Endothelial cell (in vitro differentiated cells): ENCODE data around the gene IL15. TPM values are rescaled to one million over a fixed set of nuclear protein-coding genes. Genes with fewer than 3 reads are reported as not detected.
"Not testable (repeated sequence)": the region's sequence is repeated elsewhere in the genome, so short reads cannot be mapped to it uniquely, and the experiment has no call there.

Experiments used
- DNase-seq: peaks from one replicate; pipeline ENCODE4 v3.0.0; 2021; ENCODE audit warnings: low spot score
- H3K27ac Mint-ChIP-seq: one replicate; pipeline ENCODE4 v1.8.0; 2021; ENCODE audit warnings: mixed read lengths, inconsistent platforms; ENCODE audit not compliant: unreplicated experiment
- H3K27me3 Mint-ChIP-seq: one replicate; pipeline ENCODE4 v1.8.0; 2021; ENCODE audit warnings: mild to moderate bottlenecking, moderate library complexity, mixed read lengths, inconsistent platforms; ENCODE audit not compliant: unreplicated experiment
- H3K36me3 Mint-ChIP-seq: one replicate; pipeline ENCODE4 v1.8.0; 2021; ENCODE audit warnings: mild to moderate bottlenecking, low read depth, mixed read lengths, inconsistent platforms; ENCODE audit not compliant: unreplicated experiment
- H3K4me1 Mint-ChIP-seq: one replicate; pipeline ENCODE4 v1.8.0; 2021; ENCODE audit warnings: mild to moderate bottlenecking, mixed read lengths, inconsistent platforms; ENCODE audit not compliant: unreplicated experiment
- H3K4me3 Mint-ChIP-seq: one replicate; pipeline ENCODE4 v1.8.0; 2021; ENCODE audit warnings: mild to moderate bottlenecking, mixed read lengths, inconsistent platforms; ENCODE audit not compliant: unreplicated experiment
- H3K9me3 Mint-ChIP-seq: one replicate; pipeline ENCODE4 v1.8.0; 2021; ENCODE audit warnings: mixed read lengths, inconsistent platforms; ENCODE audit not compliant: unreplicated experiment
- total RNA-seq: library from RNA; stranded (reverse); fragmentation: NEBNext Ultra II Directional; extraction: Animal tissue kit (Norgen Biotek cat#: 25700); gene quantifications from one replicate; pipeline ENCODE4 v1.2.1, GENCODE V29; 2021; ENCODE audit not compliant: unreplicated experiment
- TF ChIP-seq, protein P1 (sequence below): fragments of 200-600 bp; sonication (generic); IDR thresholded peaks from one replicate; pipeline ENCODE4 v1.5.0; 2021; ENCODE audit warnings: antibody characterized with exemption; ENCODE audit not compliant: unreplicated experiment

The IL15 gene
- total RNA-seq, 1 donor from 2014 or later = 8.8 TPM

GRCh38 chr4:141680060-141680459, 43.7 kb downstream of the IL15 start:
- H3K27ac Mint-ChIP-seq = no peak overlapping the region
- DNase-seq = no peak
- H3K27me3 Mint-ChIP-seq = no peaks in the 10 kb centered on the region
- H3K36me3 Mint-ChIP-seq = no peaks in the 10 kb centered on the region
- no peak overlapping the region for H3K4me3 Mint-ChIP-seq
- TF ChIP-seq, protein P1, sequence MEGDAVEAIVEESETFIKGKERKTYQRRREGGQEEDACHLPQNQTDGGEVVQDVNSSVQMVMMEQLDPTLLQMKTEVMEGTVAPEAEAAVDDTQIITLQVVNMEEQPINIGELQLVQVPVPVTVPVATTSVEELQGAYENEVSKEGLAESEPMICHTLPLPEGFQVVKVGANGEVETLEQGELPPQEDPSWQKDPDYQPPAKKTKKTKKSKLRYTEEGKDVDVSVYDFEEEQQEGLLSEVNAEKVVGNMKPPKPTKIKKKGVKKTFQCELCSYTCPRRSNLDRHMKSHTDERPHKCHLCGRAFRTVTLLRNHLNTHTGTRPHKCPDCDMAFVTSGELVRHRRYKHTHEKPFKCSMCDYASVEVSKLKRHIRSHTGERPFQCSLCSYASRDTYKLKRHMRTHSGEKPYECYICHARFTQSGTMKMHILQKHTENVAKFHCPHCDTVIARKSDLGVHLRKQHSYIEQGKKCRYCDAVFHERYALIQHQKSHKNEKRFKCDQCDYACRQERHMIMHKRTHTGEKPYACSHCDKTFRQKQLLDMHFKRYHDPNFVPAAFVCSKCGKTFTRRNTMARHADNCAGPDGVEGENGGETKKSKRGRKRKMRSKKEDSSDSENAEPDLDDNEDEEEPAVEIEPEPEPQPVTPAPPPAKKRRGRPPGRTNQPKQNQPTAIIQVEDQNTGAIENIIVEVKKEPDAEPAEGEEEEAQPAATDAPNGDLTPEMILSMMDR = no peak
- peaks cover 6% of the 10 kb centered on the region for H3K4me1 Mint-ChIP-seq
- no peaks in the 10 kb centered on the region for H3K9me3 Mint-ChIP-seq

DNA sequence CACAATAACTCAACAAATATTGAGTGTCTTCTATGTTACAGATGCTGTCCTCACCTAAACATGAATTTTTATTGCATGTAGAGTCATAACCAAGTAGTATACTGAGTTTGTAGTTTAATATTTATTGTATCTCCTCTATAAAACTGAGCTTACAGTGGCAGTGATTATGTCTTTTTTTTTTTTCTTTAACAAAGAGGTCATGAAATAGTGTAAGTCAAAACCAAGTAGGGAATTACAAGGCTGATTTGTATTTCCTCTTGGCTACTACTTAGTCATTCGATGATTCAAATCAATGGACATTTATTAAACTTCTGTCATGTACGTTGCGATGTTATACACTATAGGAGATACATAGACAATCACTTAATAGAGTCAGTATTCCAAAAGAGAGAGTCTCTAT, 48.4 kb downstream of the IL15 start:
- Mint-ChIP-seq H3K36me3 (peaks cover 7% of the 10 kb centered on the region), H3K4me3 (no peak overlapping the region), H3K27me3 (no peaks in the 10 kb centered on the region), H3K4me1 (peaks cover 7% of the 10 kb centered on the region), H3K9me3 (no peaks in the 10 kb centered on the region), H3K27ac (no peak overlapping the region)
- TF ChIP-seq, protein P1 = no peak
- no peak for DNase-seq

DNA sequence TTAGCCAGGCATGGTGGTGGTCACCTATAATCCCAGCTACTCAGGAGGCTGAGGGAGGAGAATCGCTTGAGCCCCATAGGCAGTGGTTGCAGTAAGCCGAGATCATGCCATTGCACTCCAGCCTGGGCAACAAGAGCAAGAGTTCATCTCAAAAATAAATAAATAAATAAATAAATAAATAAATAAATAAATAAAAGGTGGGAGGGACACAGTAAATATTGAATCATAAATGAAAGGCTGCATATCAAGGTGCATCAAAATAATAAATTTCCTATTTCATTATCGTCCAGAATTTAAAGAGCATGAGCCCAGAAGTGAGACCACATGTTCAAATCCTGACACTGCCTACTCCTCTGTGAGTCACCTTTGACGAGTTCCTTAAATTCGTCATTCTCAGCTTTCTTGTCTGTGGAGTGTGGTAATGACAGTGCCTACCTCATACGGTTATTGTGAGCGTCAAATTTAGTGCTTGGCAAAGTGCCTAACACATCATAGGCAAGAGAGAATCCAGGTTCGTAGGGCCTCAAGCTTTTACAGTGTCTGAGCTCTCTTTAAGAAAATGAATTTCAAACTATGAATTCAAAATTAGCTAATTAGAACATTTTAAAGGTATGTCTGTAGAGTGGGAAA, 49.9 kb downstream of the IL15 start:
- H3K36me3 Mint-ChIP-seq = peaks cover 14% of the 10 kb centered on the region
- H3K27ac Mint-ChIP-seq = no peak overlapping the region
- TF ChIP-seq, protein P1 = no peak
- peaks cover 5% of the 10 kb centered on the region for H3K27me3 Mint-ChIP-seq
- H3K4me1 Mint-ChIP-seq = peaks cover 10% of the 10 kb centered on the region
- no peak overlapping the region for H3K4me3 Mint-ChIP-seq
- no peak for DNase-seq
- no peaks in the 10 kb centered on the region for H3K9me3 Mint-ChIP-seq

GRCh38 chr4:141686879-141687278, 50.5 kb downstream of the IL15 start:
- Mint-ChIP-seq H3K36me3 (peaks cover 14% of the 10 kb centered on the region), H3K9me3 (no peaks in the 10 kb centered on the region), H3K4me1 (peaks cover 10% of the 10 kb centered on the region), H3K4me3 (no peak overlapping the region), H3K27ac (no peak overlapping the region), H3K27me3 (peaks cover 5% of the 10 kb centered on the region)
- no peak for DNase-seq
- TF ChIP-seq, protein P1 = no peak

GRCh38 chr4:141689726-141690296, 53.4 kb downstream of the IL15 start:
- not testable (repeated sequence) for H3K27me3 Mint-ChIP-seq, H3K4me3 Mint-ChIP-seq, H3K9me3 Mint-ChIP-seq, H3K27ac Mint-ChIP-seq, H3K4me1 Mint-ChIP-seq, DNase-seq
- peaks cover 14% of the 10 kb centered on the region for H3K36me3 Mint-ChIP-seq

DNA sequence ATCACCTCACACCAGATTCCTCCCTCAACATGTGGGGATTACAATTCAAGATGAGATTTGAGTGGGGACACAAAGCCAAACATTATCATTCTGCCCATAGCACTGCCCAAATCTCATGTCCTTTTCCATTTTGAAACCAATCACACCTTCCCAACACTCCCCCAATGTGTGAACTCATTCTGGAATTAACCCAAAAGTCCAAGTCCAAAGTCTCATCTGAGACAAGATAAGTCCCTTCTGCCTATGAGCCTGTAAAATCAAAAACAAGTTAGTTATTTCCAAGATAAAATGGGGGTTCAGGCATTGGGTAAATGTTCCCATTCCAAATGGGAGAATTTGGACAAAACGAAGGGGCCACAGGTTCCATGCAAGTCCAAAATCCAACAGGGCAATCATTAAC, 54.9 kb downstream of the IL15 start:
- DNase-seq, H3K27ac Mint-ChIP-seq, H3K27me3 Mint-ChIP-seq, H3K4me1 Mint-ChIP-seq, H3K4me3 Mint-ChIP-seq, H3K9me3 Mint-ChIP-seq: not testable (repeated sequence)
- H3K36me3 Mint-ChIP-seq = peaks cover 14% of the 10 kb centered on the region
